AG09309 (cell line): ENCODE measurements around the gene CEACAM4.
"Not testable (repeated sequence)": the region's sequence is repeated elsewhere in the genome, so short reads cannot be mapped to it uniquely, and the experiment has no call there.

Experiments
- DNase-seq: peaks from one replicate; pipeline ENCODE4 v3.0.0-alpha.2; 2010; ENCODE audit warnings: low read depth
- H3K4me3 ChIP-seq: 2 replicates; pipeline ENCODE4 v1.5.1; 2011; ENCODE audit warnings: mild to moderate bottlenecking, low read depth, low read length, moderate library complexity; ENCODE audit not compliant: control insufficient read depth
- CTCF ChIP-seq: IDR thresholded peaks from 2 replicates; pipeline ENCODE4 v1.5.1; 2011; ENCODE audit warnings: mild to moderate bottlenecking, low read depth, low read length, inconsistent platforms; ENCODE audit not compliant: insufficient read depth, control insufficient read depth; ENCODE audit errors: missing control alignments

The CEACAM4 gene

GRCh38 chr19:41626877-41627276, at the start of gene CEACAM4:
TSS of gene CEACAM4 (minus strand) at chr19:41627074. CDS start at chr19:41626963, 111 bp downstream.
- DNase-seq, result no peak
- no peak for TF ChIP-seq CTCF

GRCh38 chr19:41671486-41671885, 44.6 kb upstream of the CEACAM4 start:
- no peak for TF ChIP-seq CTCF
- no peak overlapping the region for H3K4me3 ChIP-seq
- no peak for DNase-seq

More at GRCh38 chr19:41626877-41627276, at the start of gene CEACAM4:
- no peak within 1 kb of the TSS for H3K4me3 ChIP-seq

- DNase-seq, result no peak
- no peak overlapping the region for H3K4me3 ChIP-seq
- TF ChIP-seq CTCF, result no peak
Observed at GRCh38 chr19:41670755-41671154, 43.9 kb upstream of the CEACAM4 start.

- TF ChIP-seq CTCF, result no peak
- no peak overlapping the region for H3K4me3 ChIP-seq
- no peak for DNase-seq
Observed at GRCh38 chr19:41668315-41668714, 41.4 kb upstream of the CEACAM4 start.

GRCh38 chr19:41666075-41666474, 39.2 kb upstream of the CEACAM4 start:
- TF ChIP-seq CTCF, result no peak
- no peak for DNase-seq
- H3K4me3 ChIP-seq, result no peak overlapping the region

GRCh38 chr19:41657157-41657556, 30.3 kb upstream of the CEACAM4 start:
- no peak for TF ChIP-seq CTCF
- DNase-seq, result no peak
- no peak overlapping the region for H3K4me3 ChIP-seq

- not testable (repeated sequence) for DNase-seq, H3K4me3 ChIP-seq
Observed at GRCh38 chr19:41656756-41657155, 29.9 kb upstream of the CEACAM4 start.
